IMR-90 (cell line): ENCODE results near the gene NRG4. TPM values are rescaled to one million over a fixed set of nuclear protein-coding genes. Genes with fewer than 3 reads are reported as not detected.

ENCODE experiments used
- ATAC-seq: fragments of 200-7000 bp; cut with Tn5 transposase; 2 replicates; pipeline ENCODE4 v1.9.1; 2020; ENCODE audit warnings: low read depth, mild to moderate bottlenecking, moderate library complexity
- BruUV-seq: library from RNA; stranded (reverse); fragments of 400-500 nt; replicated peaks from 2 replicates; lab custom pipeline; 2021; lab: Mats Ljungman, UMichigan
- CTCF ChIA-PET: fragments of 300-600 bp; formaldehyde crosslinking; extraction: SDS; loops from one replicate; lab custom pipeline; 2021; ENCODE audit warnings: antibody characterized with exemption; lab: Yijun Ruan, JAX
- POLR2A ChIA-PET: fragments of 300-600 bp; sonication (Branson Sonifier 250); formaldehyde crosslinking; loops from one replicate; lab custom pipeline; 2022; ENCODE audit warnings: antibody characterized with exemption; ENCODE audit not compliant: unreplicated experiment; lab: Charles Lee
- DNase-seq: peaks from one replicate; pipeline ENCODE4 v3.0.0; 2013
- H2AFZ ChIP-seq: replicated peaks from 2 replicates; pipeline ENCODE3; 2013; ENCODE audit warnings: low read length, mild to moderate bottlenecking; ENCODE audit not compliant: poor library complexity
- H2AK5ac ChIP-seq: 2 replicates; pipeline ENCODE4 v1.6.1; 2013; ENCODE audit warnings: low read depth, low read length, inconsistent platforms
- H2AK9ac ChIP-seq: replicated peaks from 2 replicates; pipeline ENCODE3; 2013; ENCODE audit warnings: mild to moderate bottlenecking, low read depth, low read length, moderate library complexity; ENCODE audit not compliant: poor library complexity
- H2BK120ac ChIP-seq: 2 replicates; pipeline ENCODE4 v1.6.1; 2013; ENCODE audit warnings: low read depth, low read length, inconsistent platforms
- H2BK15ac ChIP-seq: 3 replicates; pipeline ENCODE4 v1.6.1; 2013; ENCODE audit warnings: low read depth, low read length, inconsistent platforms
- H2BK20ac ChIP-seq: 2 replicates; pipeline ENCODE4 v1.6.1; 2013; ENCODE audit warnings: low read depth, mild to moderate bottlenecking, inconsistent platforms, low read length, moderate library complexity
- H2BK5ac ChIP-seq: 2 replicates; pipeline ENCODE4 v1.6.1; 2013; ENCODE audit warnings: mild to moderate bottlenecking, low read depth, low read length, inconsistent platforms; ENCODE audit not compliant: poor library complexity, severe bottlenecking
- H3K14ac ChIP-seq: replicated peaks from 2 replicates; pipeline ENCODE4 v1.6.1; 2013; ENCODE audit warnings: low read depth, low read length, inconsistent platforms
- H3K18ac ChIP-seq: 2 replicates; pipeline ENCODE4 v1.6.1; 2013; ENCODE audit warnings: low read depth, low read length, control low read depth
- H3K23ac ChIP-seq: 2 replicates; pipeline ENCODE4 v1.6.1; 2013; ENCODE audit warnings: low read depth, low read length, inconsistent platforms
- H3K27ac ChIP-seq: 2 replicates; pipeline ENCODE4 v1.5.1; 2013; ENCODE audit warnings: mild to moderate bottlenecking, control low read depth, low read length; ENCODE audit not compliant: insufficient read depth
- H3K27me3 ChIP-seq: 2 replicates; pipeline ENCODE4 v1.6.1; 2013; ENCODE audit warnings: low read length; ENCODE audit not compliant: control insufficient read depth, insufficient read depth
- H3K36me3 ChIP-seq: 2 replicates; pipeline ENCODE4 v1.6.1; 2013; ENCODE audit warnings: low read length, mixed read lengths; ENCODE audit not compliant: control insufficient read depth, insufficient read depth
- H3K4ac ChIP-seq: 2 replicates; pipeline ENCODE4 v1.6.1; 2013; ENCODE audit warnings: low read depth, low read length, inconsistent platforms
- H3K4me1 ChIP-seq: 2 replicates; pipeline ENCODE4 v1.6.1; 2013; ENCODE audit warnings: low read length, mixed read lengths; ENCODE audit not compliant: control insufficient read depth, insufficient read depth
- H3K4me2 ChIP-seq: 2 replicates; pipeline ENCODE4 v1.6.1; 2013; ENCODE audit warnings: low read depth, mild to moderate bottlenecking, control low read depth, low read length, moderate library complexity
- H3K4me3 ChIP-seq: 2 replicates; pipeline ENCODE4 v1.5.1; 2013; ENCODE audit warnings: low read depth, mild to moderate bottlenecking, control low read depth, low read length, moderate library complexity; ENCODE audit not compliant: insufficient read depth
- H3K56ac ChIP-seq: 2 replicates; pipeline ENCODE4 v1.6.1; 2013; ENCODE audit warnings: low read length, inconsistent platforms; ENCODE audit not compliant: insufficient read depth; ENCODE audit errors: extremely low read depth
- H3K79me1 ChIP-seq, 2 experiments: 2 replicates each; pipeline ENCODE4 v1.6.1; 2013; ENCODE audit warnings: low read length in 2 of 2, inconsistent platforms in 1 of 2, low read depth in 1 of 2
- H3K9ac ChIP-seq: 2 replicates; pipeline ENCODE4 v1.6.1; 2013; ENCODE audit warnings: low read depth, low read length, control low read depth
- H3K9me1 ChIP-seq: 2 replicates; pipeline ENCODE4 v1.6.1; 2013; ENCODE audit warnings: low read length, inconsistent platforms; ENCODE audit not compliant: insufficient read depth
- H3K9me3 ChIP-seq: 2 replicates; pipeline ENCODE4 v1.6.1; 2013; ENCODE audit warnings: low read length; ENCODE audit not compliant: control insufficient read depth, insufficient read depth
- H4K20me1 ChIP-seq: 2 replicates; pipeline ENCODE4 v1.6.1; 2013; ENCODE audit warnings: low read length, inconsistent platforms; ENCODE audit not compliant: insufficient read depth
- H4K5ac ChIP-seq: 2 replicates; pipeline ENCODE4 v1.6.1; 2013; ENCODE audit warnings: mild to moderate bottlenecking, low read depth, low read length, control low read depth
- H4K8ac ChIP-seq, 2 experiments: 2 replicates each; pipeline ENCODE4 v1.6.1; 2013; ENCODE audit warnings: low read depth in 2 of 2, low read length in 2 of 2, control low read depth in 1 of 2, inconsistent platforms in 1 of 2
- H4K91ac ChIP-seq: 2 replicates; pipeline ENCODE4 v1.6.1; 2013; ENCODE audit warnings: low read depth, low read length, inconsistent platforms; ENCODE audit not compliant: insufficient read depth
- BHLHE40 ChIP-seq: fragments of 150-350 bp; IDR thresholded peaks from 2 replicates; pipeline ENCODE4 v1.6.1; 2016; ENCODE audit warnings: mild to moderate bottlenecking, low read depth, low read length
- CEBPB ChIP-seq: IDR thresholded peaks from 2 replicates; pipeline ENCODE4 v1.6.1; 2012; ENCODE audit warnings: low read depth, low read length, improper control_type of control experiment
- CHD1 ChIP-seq: IDR thresholded peaks from 2 replicates; pipeline ENCODE4 v1.6.1; 2012; ENCODE audit warnings: low read depth, low read length, improper control_type of control experiment
- CTCF ChIP-seq: conservative IDR thresholded peaks from 2 replicates; pipeline ENCODE4 v1.5.1; 2012; ENCODE audit warnings: mild to moderate bottlenecking, low read depth, low read length, improper control_type of control experiment
- ELK1 ChIP-seq: fragments of 150-350 bp; IDR thresholded peaks from 2 replicates; pipeline ENCODE4 v1.6.1; 2016; ENCODE audit warnings: low read depth, mild to moderate bottlenecking, low read length, moderate library complexity, borderline replicate concordance
- FOS ChIP-seq: fragments of 150-350 bp; IDR thresholded peaks from 2 replicates; pipeline ENCODE4 v1.6.1; 2016; ENCODE audit warnings: low read depth, low read length
- MAFK ChIP-seq: IDR thresholded peaks from 2 replicates; pipeline ENCODE4 v1.6.1; 2012; ENCODE audit warnings: low read depth, low read length, improper control_type of control experiment
- MAZ ChIP-seq: IDR thresholded peaks from 2 replicates; pipeline ENCODE4 v1.6.1; 2012; ENCODE audit warnings: low read depth, mild to moderate bottlenecking, low read length, improper control_type of control experiment, moderate library complexity, borderline replicate concordance
- MXI1 ChIP-seq: IDR thresholded peaks from 2 replicates; pipeline ENCODE4 v1.6.1; 2012; ENCODE audit warnings: low read depth, mild to moderate bottlenecking, low read length, moderate library complexity, borderline replicate concordance
- NFE2L2 ChIP-seq: fragments of 150-350 bp; IDR thresholded peaks from 2 replicates; pipeline ENCODE4 v1.6.1; 2016; ENCODE audit warnings: low read depth, mild to moderate bottlenecking, low read length
- POLR2A ChIP-seq: IDR thresholded peaks from 2 replicates; pipeline ENCODE4 v1.6.1; 2012; ENCODE audit warnings: mild to moderate bottlenecking, low read depth, low read length
- RAD21 ChIP-seq: IDR thresholded peaks from 2 replicates; pipeline ENCODE4 v1.6.1; 2012; ENCODE audit warnings: low read length, improper control_type of control experiment
- RCOR1 ChIP-seq: IDR thresholded peaks from 2 replicates; pipeline ENCODE4 v1.6.1; 2012; ENCODE audit warnings: mild to moderate bottlenecking, low read length, improper control_type of control experiment; ENCODE audit not compliant: insufficient replicate concordance
- RFX5 ChIP-seq: IDR thresholded peaks from 2 replicates; pipeline ENCODE4 v1.8.0; 2012; ENCODE audit warnings: low read depth, mild to moderate bottlenecking, low read length, moderate library complexity
- SMC3 ChIP-seq: fragments of 150-350 bp; IDR thresholded peaks from 2 replicates; pipeline ENCODE4 v1.6.1; 2016; ENCODE audit warnings: low read depth, mild to moderate bottlenecking, antibody characterized with exemption, low read length, moderate library complexity
- WGBS, 2 experiments: methylation state at CpG; one replicate each; pipeline versions ENCODE4 v1.1.5 to v1.1.7; 2013; ENCODE audit warnings: missing lambda C conversion rate in 2 of 2; ENCODE audit not compliant: insufficient read length in 1 of 2; ENCODE audit errors: extremely low coverage in 2 of 2; 5-methylcytosine and 5-hydroxymethylcytosine counted together
- dilution Hi-C: fragments of 300-500 bp; cut with HindIII; formaldehyde crosslinking; loops from one replicate; pipeline ENCODE4 v1.14.3; 2018; ENCODE audit warnings: low sequenced_read_pairs; ENCODE audit not compliant: unreplicated experiment
- in situ Hi-C: fragments of 300-500 bp; cut with MboI; formaldehyde crosslinking; loops from 3 replicates; pipeline ENCODE4 v1.14.3; 2019; ENCODE audit warnings: low sequenced_read_pairs, inconsistent platforms, mixed read lengths
- intact Hi-C: fragments of 100-400 bp; cut with micrococcal nuclease; formaldehyde crosslinking; loops from 2 replicates; pipeline ENCODE4 v1.10.0; 2022
- polyA plus RNA-seq, 3 experiments: library from polyadenylated mRNA; depleted of rRNA; stranded (reverse); fragments of >200 nt; gene quantifications; 2 replicates each; pipeline ENCODE4 v1.2.3, GENCODE V29; 2012; ENCODE audit warnings: low replicate concordance in 1 of 3
- total RNA-seq: library from RNA; depleted of rRNA; stranded (reverse); fragments of >200 nt; gene quantifications from 2 replicates; pipeline ENCODE4 v1.2.3, GENCODE V29; 2012
- TF ChIP-seq, protein P1 (sequence below): fragments of 150-350 bp; IDR thresholded peaks from 2 replicates; pipeline ENCODE4 v1.6.1; 2017; ENCODE audit warnings: mild to moderate bottlenecking, antibody characterized with exemption, low read length, low read depth

NRG4 gene
- total and polyA plus RNA-seq, 2 of the 4 experiments (the other 2 are of a cell fraction): not detected

GRCh38 chr15:75930866-75931265, 81.4 kb downstream of the NRG4 start:
- Histone ChIP-seq H3K18ac (no peak overlapping the region), H3K9ac (no peak overlapping the region), H4K8ac (no peak overlapping the region), H3K4me3 (no peak overlapping the region), H3K36me3 (peaks cover 15% of the 10 kb centered on the region), H3K79me1 (peaks cover 20 to 45% of the 10 kb centered on the region in 2 experiments; a peak in 3 of 4 replicates), H3K4me1 (no peaks in the 10 kb centered on the region), H2BK5ac (no peak overlapping the region), H2BK20ac (no peak overlapping the region), H3K23ac (no peak overlapping the region), H2AK9ac (no peak overlapping the region), H4K20me1 (peaks cover 8% of the 10 kb centered on the region; the same call in 1 of the 2 replicates), H3K56ac (no peak overlapping the region), H2BK120ac (no peak overlapping the region), H3K27ac (no peak overlapping the region), H2BK15ac (no peak overlapping the region), H3K9me3 (no peaks in the 10 kb centered on the region), H3K9me1 (peaks cover 6% of the 10 kb centered on the region), H3K27me3 (no peaks in the 10 kb centered on the region), H3K4ac (no peak overlapping the region), H2AK5ac (no peak overlapping the region), H2AFZ (no peak overlapping the region), H3K4me2 (no peak overlapping the region), H4K5ac (no peak overlapping the region), H3K14ac (no peak overlapping the region), H4K91ac (no peak overlapping the region)
- no TSS peak for BruUV-seq
- TF ChIP-seq MXI1: no peak
- TF ChIP-seq, protein P1, sequence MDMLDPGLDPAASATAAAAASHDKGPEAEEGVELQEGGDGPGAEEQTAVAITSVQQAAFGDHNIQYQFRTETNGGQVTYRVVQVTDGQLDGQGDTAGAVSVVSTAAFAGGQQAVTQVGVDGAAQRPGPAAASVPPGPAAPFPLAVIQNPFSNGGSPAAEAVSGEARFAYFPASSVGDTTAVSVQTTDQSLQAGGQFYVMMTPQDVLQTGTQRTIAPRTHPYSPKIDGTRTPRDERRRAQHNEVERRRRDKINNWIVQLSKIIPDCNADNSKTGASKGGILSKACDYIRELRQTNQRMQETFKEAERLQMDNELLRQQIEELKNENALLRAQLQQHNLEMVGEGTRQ: no peak
- TF ChIP-seq POLR2A: no peak
- no peak for TF ChIP-seq SMC3
- no peak for TF ChIP-seq NFE2L2
- no peak for TF ChIP-seq RFX5
- no peak for TF ChIP-seq FOS
- no peak for TF ChIP-seq RAD21
- no peak for TF ChIP-seq CHD1
- no peak for TF ChIP-seq CEBPB
- TF ChIP-seq CTCF: no peak
- TF ChIP-seq BHLHE40: no peak
- no peak for TF ChIP-seq MAZ
- TF ChIP-seq MAFK: no peak
- TF ChIP-seq RCOR1: no peak
- no peak for TF ChIP-seq ELK1
- ChIA-PET CTCF (interaction anchor here (0.6 kb wide), 1 partner anchor 11 kb away, joined by 3 read pairs; no protein-coding TSS in a partner anchor), POLR2A (interaction anchor here (0.5 kb wide), 1 partner anchor 1678 kb away, joined by 3 read pairs; no protein-coding TSS in a partner anchor)
- ATAC-seq: no peak
- no peak for DNase-seq
- in situ Hi-C loops (no loop called here), intact Hi-C loops (no loop called here), dilution Hi-C loops (no loop called here)
- no CpG with 5 or more reads among the region's 2 CpGs for WGBS, 2 experiments
